PC-3 (cell line): ENCODE data around the gene ZNF283.

Experiments used
- CTCF ChIP-seq: fragments of 300-600 bp; sonication (generic); conservative IDR thresholded peaks from 2 replicates; pipeline ENCODE4 v1.5.1; 2017; ENCODE audit warnings: antibody characterized with exemption, low read depth, mild to moderate bottlenecking, low read length
- EZH2 ChIP-seq: fragments of 300-600 bp; sonication (generic); IDR thresholded peaks from one replicate; pipeline ENCODE4 v1.6.1; 2017; ENCODE audit warnings: antibody characterized with exemption, mild to moderate bottlenecking, low read length; ENCODE audit not compliant: unreplicated experiment

DNA sequence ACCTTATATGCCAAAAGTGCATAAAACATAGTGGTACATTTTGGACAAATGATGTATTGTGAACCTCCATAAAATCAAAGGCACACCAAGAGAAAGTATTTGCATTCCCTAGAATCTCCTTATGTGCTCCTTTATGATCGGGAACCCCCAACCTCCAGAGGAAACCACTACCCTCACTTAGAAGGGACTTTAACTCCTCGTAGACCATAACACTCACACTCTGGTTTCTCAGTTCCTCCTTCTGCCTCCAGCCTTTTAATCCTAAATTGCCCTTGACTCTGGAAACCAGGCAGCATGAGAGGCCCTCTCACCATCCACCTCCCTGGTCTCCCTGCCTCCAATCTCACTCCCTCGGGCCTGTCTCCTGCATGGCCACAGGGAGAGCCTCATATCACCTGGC is 36.5 kb upstream of the ZNF283 start:
- TF ChIP-seq CTCF (no peak), EZH2 (no peak)
